IMR-90 (cell line): Measurements from ENCODE around the gene PYGM. TPM values are rescaled to one million over a fixed set of nuclear protein-coding genes. Genes with fewer than 3 reads are reported as not detected.

ENCODE experiments used
- ATAC-seq: fragments of 200-7000 bp; cut with Tn5 transposase; 2 replicates; pipeline ENCODE4 v1.9.1; 2020; ENCODE audit warnings: low read depth, mild to moderate bottlenecking, moderate library complexity
- BruUV-seq: library from RNA; stranded (reverse); fragments of 400-500 nt; replicated peaks from 2 replicates; lab custom pipeline; 2021; lab: Mats Ljungman, UMichigan
- CTCF ChIA-PET: fragments of 300-600 bp; formaldehyde crosslinking; extraction: SDS; loops from one replicate; lab custom pipeline; 2021; ENCODE audit warnings: antibody characterized with exemption; lab: Yijun Ruan, JAX
- POLR2A ChIA-PET: fragments of 300-600 bp; sonication (Branson Sonifier 250); formaldehyde crosslinking; loops from one replicate; lab custom pipeline; 2022; ENCODE audit warnings: antibody characterized with exemption; ENCODE audit not compliant: unreplicated experiment; lab: Charles Lee
- DNase-seq: peaks from one replicate; pipeline ENCODE4 v3.0.0; 2013
- H2AFZ ChIP-seq: replicated peaks from 2 replicates; pipeline ENCODE3; 2013; ENCODE audit warnings: low read length, mild to moderate bottlenecking; ENCODE audit not compliant: poor library complexity
- H2AK5ac ChIP-seq: 2 replicates; pipeline ENCODE4 v1.6.1; 2013; ENCODE audit warnings: low read depth, low read length, inconsistent platforms
- H2AK9ac ChIP-seq: replicated peaks from 2 replicates; pipeline ENCODE3; 2013; ENCODE audit warnings: mild to moderate bottlenecking, low read depth, low read length, moderate library complexity; ENCODE audit not compliant: poor library complexity
- H2BK120ac ChIP-seq: 2 replicates; pipeline ENCODE4 v1.6.1; 2013; ENCODE audit warnings: low read depth, low read length, inconsistent platforms
- H2BK15ac ChIP-seq: 3 replicates; pipeline ENCODE4 v1.6.1; 2013; ENCODE audit warnings: low read depth, low read length, inconsistent platforms
- H2BK20ac ChIP-seq: 2 replicates; pipeline ENCODE4 v1.6.1; 2013; ENCODE audit warnings: low read depth, mild to moderate bottlenecking, inconsistent platforms, low read length, moderate library complexity
- H2BK5ac ChIP-seq: 2 replicates; pipeline ENCODE4 v1.6.1; 2013; ENCODE audit warnings: mild to moderate bottlenecking, low read depth, low read length, inconsistent platforms; ENCODE audit not compliant: poor library complexity, severe bottlenecking
- H3K14ac ChIP-seq: replicated peaks from 2 replicates; pipeline ENCODE4 v1.6.1; 2013; ENCODE audit warnings: low read depth, low read length, inconsistent platforms
- H3K18ac ChIP-seq: 2 replicates; pipeline ENCODE4 v1.6.1; 2013; ENCODE audit warnings: low read depth, low read length, control low read depth
- H3K23ac ChIP-seq: 2 replicates; pipeline ENCODE4 v1.6.1; 2013; ENCODE audit warnings: low read depth, low read length, inconsistent platforms
- H3K27ac ChIP-seq: 2 replicates; pipeline ENCODE4 v1.5.1; 2013; ENCODE audit warnings: mild to moderate bottlenecking, control low read depth, low read length; ENCODE audit not compliant: insufficient read depth
- H3K27me3 ChIP-seq: 2 replicates; pipeline ENCODE4 v1.6.1; 2013; ENCODE audit warnings: low read length; ENCODE audit not compliant: control insufficient read depth, insufficient read depth
- H3K36me3 ChIP-seq: 2 replicates; pipeline ENCODE4 v1.6.1; 2013; ENCODE audit warnings: low read length, mixed read lengths; ENCODE audit not compliant: control insufficient read depth, insufficient read depth
- H3K4ac ChIP-seq: 2 replicates; pipeline ENCODE4 v1.6.1; 2013; ENCODE audit warnings: low read depth, low read length, inconsistent platforms
- H3K4me1 ChIP-seq: 2 replicates; pipeline ENCODE4 v1.6.1; 2013; ENCODE audit warnings: low read length, mixed read lengths; ENCODE audit not compliant: control insufficient read depth, insufficient read depth
- H3K4me2 ChIP-seq: 2 replicates; pipeline ENCODE4 v1.6.1; 2013; ENCODE audit warnings: low read depth, mild to moderate bottlenecking, control low read depth, low read length, moderate library complexity
- H3K4me3 ChIP-seq: 2 replicates; pipeline ENCODE4 v1.5.1; 2013; ENCODE audit warnings: low read depth, mild to moderate bottlenecking, control low read depth, low read length, moderate library complexity; ENCODE audit not compliant: insufficient read depth
- H3K56ac ChIP-seq: 2 replicates; pipeline ENCODE4 v1.6.1; 2013; ENCODE audit warnings: low read length, inconsistent platforms; ENCODE audit not compliant: insufficient read depth; ENCODE audit errors: extremely low read depth
- H3K79me1 ChIP-seq, 2 experiments: 2 replicates each; pipeline ENCODE4 v1.6.1; 2013; ENCODE audit warnings: low read length in 2 of 2, inconsistent platforms in 1 of 2, low read depth in 1 of 2
- H3K9ac ChIP-seq: 2 replicates; pipeline ENCODE4 v1.6.1; 2013; ENCODE audit warnings: low read depth, low read length, control low read depth
- H3K9me1 ChIP-seq: 2 replicates; pipeline ENCODE4 v1.6.1; 2013; ENCODE audit warnings: low read length, inconsistent platforms; ENCODE audit not compliant: insufficient read depth
- H3K9me3 ChIP-seq: 2 replicates; pipeline ENCODE4 v1.6.1; 2013; ENCODE audit warnings: low read length; ENCODE audit not compliant: control insufficient read depth, insufficient read depth
- H4K20me1 ChIP-seq: 2 replicates; pipeline ENCODE4 v1.6.1; 2013; ENCODE audit warnings: low read length, inconsistent platforms; ENCODE audit not compliant: insufficient read depth
- H4K5ac ChIP-seq: 2 replicates; pipeline ENCODE4 v1.6.1; 2013; ENCODE audit warnings: mild to moderate bottlenecking, low read depth, low read length, control low read depth
- H4K8ac ChIP-seq, 2 experiments: 2 replicates each; pipeline ENCODE4 v1.6.1; 2013; ENCODE audit warnings: low read depth in 2 of 2, low read length in 2 of 2, control low read depth in 1 of 2, inconsistent platforms in 1 of 2
- H4K91ac ChIP-seq: 2 replicates; pipeline ENCODE4 v1.6.1; 2013; ENCODE audit warnings: low read depth, low read length, inconsistent platforms; ENCODE audit not compliant: insufficient read depth
- ELK1 ChIP-seq: fragments of 150-350 bp; IDR thresholded peaks from 2 replicates; pipeline ENCODE4 v1.6.1; 2016; ENCODE audit warnings: low read depth, mild to moderate bottlenecking, low read length, moderate library complexity, borderline replicate concordance
- NFE2L2 ChIP-seq: fragments of 150-350 bp; IDR thresholded peaks from 2 replicates; pipeline ENCODE4 v1.6.1; 2016; ENCODE audit warnings: low read depth, mild to moderate bottlenecking, low read length
- POLR2A ChIP-seq: IDR thresholded peaks from 2 replicates; pipeline ENCODE4 v1.6.1; 2012; ENCODE audit warnings: mild to moderate bottlenecking, low read depth, low read length
- SMC3 ChIP-seq: fragments of 150-350 bp; IDR thresholded peaks from 2 replicates; pipeline ENCODE4 v1.6.1; 2016; ENCODE audit warnings: low read depth, mild to moderate bottlenecking, antibody characterized with exemption, low read length, moderate library complexity
- WGBS, 2 experiments: methylation state at CpG; one replicate each; pipeline versions ENCODE4 v1.1.5 to v1.1.7; 2013; ENCODE audit warnings: missing lambda C conversion rate in 2 of 2; ENCODE audit not compliant: insufficient read length in 1 of 2; ENCODE audit errors: extremely low coverage in 2 of 2; 5-methylcytosine and 5-hydroxymethylcytosine counted together
- dilution Hi-C: fragments of 300-500 bp; cut with HindIII; formaldehyde crosslinking; loops from one replicate; pipeline ENCODE4 v1.14.3; 2018; ENCODE audit warnings: low sequenced_read_pairs; ENCODE audit not compliant: unreplicated experiment
- in situ Hi-C: fragments of 300-500 bp; cut with MboI; formaldehyde crosslinking; loops from 3 replicates; pipeline ENCODE4 v1.14.3; 2019; ENCODE audit warnings: low sequenced_read_pairs, inconsistent platforms, mixed read lengths
- intact Hi-C: fragments of 100-400 bp; cut with micrococcal nuclease; formaldehyde crosslinking; loops from 2 replicates; pipeline ENCODE4 v1.10.0; 2022
- polyA plus RNA-seq, 3 experiments: library from polyadenylated mRNA; depleted of rRNA; stranded (reverse); fragments of >200 nt; gene quantifications; 2 replicates each; pipeline ENCODE4 v1.2.3, GENCODE V29; 2012; ENCODE audit warnings: low replicate concordance in 1 of 3
- total RNA-seq: library from RNA; depleted of rRNA; stranded (reverse); fragments of >200 nt; gene quantifications from 2 replicates; pipeline ENCODE4 v1.2.3, GENCODE V29; 2012
- TF ChIP-seq, protein P1 (sequence below): conservative IDR thresholded peaks from 2 replicates; pipeline ENCODE4 v1.5.1; 2012; ENCODE audit warnings: mild to moderate bottlenecking, low read depth, low read length, improper control_type of control experiment

The PYGM gene
- total and polyA plus RNA-seq, 2 of the 4 experiments (the other 2 are of a cell fraction) = 0.18 to 0.21 TPM

GRCh38 chr11:64751136-64751535, 8.6 kb downstream of the PYGM start:
- no peak for ATAC-seq
- 100% methylated on average over 4 of the region's 9 CpGs; no CpG with 5 or more reads in 1 of the 2 experiments for WGBS, 2 experiments
- ChIA-PET CTCF (no interaction called here), POLR2A (no interaction called here)
- H3K27ac ChIP-seq = no peak overlapping the region
- no peak overlapping the region for H3K4me3 ChIP-seq
- dilution Hi-C loops (no loop called here), in situ Hi-C loops (no loop called here), intact Hi-C loops (no loop called here)
- H2AK5ac ChIP-seq = no peak overlapping the region
- H4K8ac ChIP-seq = no peak overlapping the region
- H2AK9ac ChIP-seq = no peak overlapping the region
- H3K18ac ChIP-seq = no peak overlapping the region
- no peak overlapping the region for H3K56ac ChIP-seq
- H4K5ac ChIP-seq = no peak overlapping the region
- no peaks in the 10 kb centered on the region for H3K27me3 ChIP-seq
- H2BK5ac ChIP-seq = no peak overlapping the region
- H2BK20ac ChIP-seq = no peak overlapping the region
- H4K91ac ChIP-seq = no peak overlapping the region
- peaks cover 8% of the 10 kb centered on the region for H4K20me1 ChIP-seq
- H3K79me1 ChIP-seq = no peaks in the 10 kb centered on the region
- no peak overlapping the region for H3K4me2 ChIP-seq
- H3K4ac ChIP-seq = no peak overlapping the region
- H2AFZ ChIP-seq = no peak overlapping the region
- no peaks in the 10 kb centered on the region for H3K9me3 ChIP-seq
- BruUV-seq = no TSS peak
- H2BK15ac ChIP-seq = no peak overlapping the region
- H3K23ac ChIP-seq = no peak overlapping the region
- no peak overlapping the region for H3K9ac ChIP-seq
- H3K36me3 ChIP-seq = no peaks in the 10 kb centered on the region
- DNase-seq = no peak
- peaks cover 3% of the 10 kb centered on the region; the same call in 1 of the 2 replicates for H3K4me1 ChIP-seq
- H2BK120ac ChIP-seq = no peak overlapping the region
- peaks cover 4% of the 10 kb centered on the region for H3K9me1 ChIP-seq
- TF ChIP-seq NFE2L2 = no peak
- TF ChIP-seq ELK1 = no peak
- TF ChIP-seq SMC3 = no peak
- TF ChIP-seq POLR2A = no peak
- TF ChIP-seq, protein P1, sequence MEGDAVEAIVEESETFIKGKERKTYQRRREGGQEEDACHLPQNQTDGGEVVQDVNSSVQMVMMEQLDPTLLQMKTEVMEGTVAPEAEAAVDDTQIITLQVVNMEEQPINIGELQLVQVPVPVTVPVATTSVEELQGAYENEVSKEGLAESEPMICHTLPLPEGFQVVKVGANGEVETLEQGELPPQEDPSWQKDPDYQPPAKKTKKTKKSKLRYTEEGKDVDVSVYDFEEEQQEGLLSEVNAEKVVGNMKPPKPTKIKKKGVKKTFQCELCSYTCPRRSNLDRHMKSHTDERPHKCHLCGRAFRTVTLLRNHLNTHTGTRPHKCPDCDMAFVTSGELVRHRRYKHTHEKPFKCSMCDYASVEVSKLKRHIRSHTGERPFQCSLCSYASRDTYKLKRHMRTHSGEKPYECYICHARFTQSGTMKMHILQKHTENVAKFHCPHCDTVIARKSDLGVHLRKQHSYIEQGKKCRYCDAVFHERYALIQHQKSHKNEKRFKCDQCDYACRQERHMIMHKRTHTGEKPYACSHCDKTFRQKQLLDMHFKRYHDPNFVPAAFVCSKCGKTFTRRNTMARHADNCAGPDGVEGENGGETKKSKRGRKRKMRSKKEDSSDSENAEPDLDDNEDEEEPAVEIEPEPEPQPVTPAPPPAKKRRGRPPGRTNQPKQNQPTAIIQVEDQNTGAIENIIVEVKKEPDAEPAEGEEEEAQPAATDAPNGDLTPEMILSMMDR = no peak
- H3K14ac ChIP-seq = no peak overlapping the region
